GM12801 (cell line): Measurements from ENCODE around the gene ZSWIM7.

Experiments
- CTCF ChIP-seq: IDR thresholded peaks from one replicate; pipeline ENCODE4 v1.5.1; 2011; ENCODE audit warnings: control low read depth; ENCODE audit not compliant: insufficient read length; ENCODE audit errors: extremely low read depth

Gene ZSWIM7

GRCh38 chr17:15999141-15999973 is at the start of gene ZSWIM7, which contains the start of gene TTC19:
TSS of gene ZSWIM7 (minus strand) at chr17:15999704. CDS start at chr17:15999594, 110 bp downstream.
TSS of gene TTC19 (plus strand) at chr17:15999824. CDS start at chr17:15999849, 25 bp downstream.
- no peak for TF ChIP-seq CTCF

- TF ChIP-seq CTCF: no peak
These were observed 49.4 kb upstream of the ZSWIM7 start for GRCh38 chr17:16048811-16049449.

- no peak for TF ChIP-seq CTCF
These were observed 47.5 kb upstream of the ZSWIM7 start for GRCh38 chr17:16046966-16047365.

- TF ChIP-seq CTCF: no peak
These were observed 45.0 kb upstream of the ZSWIM7 start for GRCh38 chr17:16044487-16044886.

GRCh38 chr17:16040710-16041251 is 41.3 kb upstream of the ZSWIM7 start:
- no peak for TF ChIP-seq CTCF

GRCh38 chr17:16037636-16038035 is 38.1 kb upstream of the ZSWIM7 start:
- TF ChIP-seq CTCF: no peak

- TF ChIP-seq CTCF: no peak
These were observed 36.8 kb upstream of the ZSWIM7 start for GRCh38 chr17:16036261-16036660.
